Coronary artery (tissue), 2 donors: Measurements from ENCODE around the gene FASTKD3.

Experiments
- DNase-seq: peaks from one replicate; pipeline ENCODE4 v3.0.0-alpha.2; 2017; ENCODE audit warnings: low spot score
- H3K27ac ChIP-seq, 2 donors: fragments of 200-600 bp; sonication (generic); one replicate each; pipeline ENCODE4 v1.5.1; 2016 to 2019
- H3K4me3 ChIP-seq: fragments of 200-600 bp; sonication (generic); 2 replicates; pipeline ENCODE4 v1.5.1; 2016; ENCODE audit warnings: mild to moderate bottlenecking, moderate library complexity
- TF ChIP-seq, protein P1 (sequence below): fragments of 200-600 bp; sonication (generic); IDR thresholded peaks from one replicate; pipeline ENCODE4 v1.5.1; 2019; ENCODE audit warnings: antibody characterized with exemption

FASTKD3 gene

DNA sequence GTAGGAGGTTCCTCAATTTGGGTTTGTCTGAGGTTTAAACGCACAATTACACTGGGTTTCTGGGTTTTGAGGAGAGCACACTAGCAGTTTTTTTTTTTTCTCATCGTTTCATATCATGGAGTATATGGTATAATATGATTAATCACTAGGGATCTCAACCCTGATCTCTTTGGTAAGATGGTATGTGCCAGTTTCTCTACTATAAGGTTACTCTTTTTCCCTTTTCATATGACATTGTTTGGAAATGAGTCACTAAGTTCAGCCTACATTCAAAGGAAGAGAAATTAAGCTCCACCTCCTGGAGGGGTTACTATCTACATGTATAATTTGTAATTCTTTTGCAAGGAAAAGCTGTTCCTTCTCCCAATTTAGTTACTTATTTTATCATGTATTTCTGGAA lies 35.3 kb upstream of the FASTKD3 start:
- no peak for DNase-seq
- TF ChIP-seq, protein P1, sequence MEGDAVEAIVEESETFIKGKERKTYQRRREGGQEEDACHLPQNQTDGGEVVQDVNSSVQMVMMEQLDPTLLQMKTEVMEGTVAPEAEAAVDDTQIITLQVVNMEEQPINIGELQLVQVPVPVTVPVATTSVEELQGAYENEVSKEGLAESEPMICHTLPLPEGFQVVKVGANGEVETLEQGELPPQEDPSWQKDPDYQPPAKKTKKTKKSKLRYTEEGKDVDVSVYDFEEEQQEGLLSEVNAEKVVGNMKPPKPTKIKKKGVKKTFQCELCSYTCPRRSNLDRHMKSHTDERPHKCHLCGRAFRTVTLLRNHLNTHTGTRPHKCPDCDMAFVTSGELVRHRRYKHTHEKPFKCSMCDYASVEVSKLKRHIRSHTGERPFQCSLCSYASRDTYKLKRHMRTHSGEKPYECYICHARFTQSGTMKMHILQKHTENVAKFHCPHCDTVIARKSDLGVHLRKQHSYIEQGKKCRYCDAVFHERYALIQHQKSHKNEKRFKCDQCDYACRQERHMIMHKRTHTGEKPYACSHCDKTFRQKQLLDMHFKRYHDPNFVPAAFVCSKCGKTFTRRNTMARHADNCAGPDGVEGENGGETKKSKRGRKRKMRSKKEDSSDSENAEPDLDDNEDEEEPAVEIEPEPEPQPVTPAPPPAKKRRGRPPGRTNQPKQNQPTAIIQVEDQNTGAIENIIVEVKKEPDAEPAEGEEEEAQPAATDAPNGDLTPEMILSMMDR: no peak
- no peak overlapping the region for H3K27ac ChIP-seq
- H3K4me3 ChIP-seq: no peak overlapping the region

DNA sequence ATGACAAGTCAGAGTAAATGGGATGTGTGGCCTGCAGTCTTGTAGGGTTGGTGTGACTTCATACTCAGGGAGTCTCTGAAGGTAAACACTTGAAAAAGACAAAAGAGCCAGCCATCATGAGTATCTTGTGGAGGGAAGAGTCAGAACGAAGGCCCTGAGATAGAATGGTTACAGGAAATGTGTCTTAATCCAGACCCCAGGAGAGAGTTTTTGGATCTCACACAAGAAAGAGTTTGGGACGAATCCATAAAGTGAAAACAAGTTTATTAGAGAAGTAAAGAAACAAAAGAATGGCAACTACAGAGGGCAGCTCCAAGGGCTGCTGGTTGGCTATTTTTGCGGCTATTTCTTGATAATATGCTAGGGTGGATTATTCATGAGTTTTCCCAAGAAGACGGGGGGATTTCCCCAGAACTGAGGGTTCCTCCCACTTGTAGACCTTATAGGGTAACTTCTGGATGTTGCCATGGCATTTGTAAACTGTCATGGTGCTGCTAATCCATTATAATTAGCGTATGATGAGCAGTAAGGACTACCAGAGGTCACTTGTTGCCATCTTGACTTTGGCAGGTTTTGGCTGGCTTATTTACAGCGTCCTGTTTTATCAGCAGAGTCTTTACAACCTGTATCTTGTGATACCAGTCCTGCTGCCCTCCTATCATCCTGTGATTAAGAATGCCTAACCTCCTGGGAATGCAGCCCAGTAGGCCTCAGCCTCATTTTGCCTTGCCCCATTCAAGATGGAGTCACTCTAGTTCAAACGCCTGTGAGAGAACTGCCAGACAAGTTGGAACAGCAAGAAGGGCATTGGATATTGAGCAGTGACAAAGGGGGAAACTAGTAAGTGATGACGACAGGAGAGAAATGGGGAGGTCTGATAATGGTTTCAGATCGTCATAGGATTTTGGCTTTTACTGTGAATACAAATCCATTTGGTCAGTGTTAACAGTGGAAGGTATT lies 34.1 kb upstream of the FASTKD3 start:
- TF ChIP-seq, protein P1: no peak
- no peak overlapping the region for H3K4me3 ChIP-seq
- H3K27ac ChIP-seq: no peak overlapping the region
- no peak for DNase-seq

DNA sequence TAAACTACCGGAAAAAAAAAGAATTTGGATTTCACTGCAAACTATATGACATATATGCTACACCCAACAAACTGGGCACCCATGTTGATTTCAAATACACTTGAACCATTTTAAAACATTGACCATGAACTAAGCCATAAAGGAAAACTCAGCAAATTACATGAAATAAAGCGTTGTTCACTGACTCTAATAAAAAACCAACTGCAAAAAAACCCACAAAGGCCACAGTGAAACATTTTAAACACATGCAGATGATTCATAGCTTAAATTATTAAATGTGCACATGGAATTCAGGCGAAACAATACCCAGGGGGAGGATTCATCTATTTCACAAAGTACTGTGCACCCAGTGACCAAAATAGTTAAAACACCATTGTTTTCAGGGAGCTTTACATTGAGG lies 33.4 kb upstream of the FASTKD3 start:
- TF ChIP-seq, protein P1: no peak
- H3K4me3 ChIP-seq: no peak overlapping the region
- H3K27ac ChIP-seq: no peak overlapping the region
- DNase-seq: no peak

DNA sequence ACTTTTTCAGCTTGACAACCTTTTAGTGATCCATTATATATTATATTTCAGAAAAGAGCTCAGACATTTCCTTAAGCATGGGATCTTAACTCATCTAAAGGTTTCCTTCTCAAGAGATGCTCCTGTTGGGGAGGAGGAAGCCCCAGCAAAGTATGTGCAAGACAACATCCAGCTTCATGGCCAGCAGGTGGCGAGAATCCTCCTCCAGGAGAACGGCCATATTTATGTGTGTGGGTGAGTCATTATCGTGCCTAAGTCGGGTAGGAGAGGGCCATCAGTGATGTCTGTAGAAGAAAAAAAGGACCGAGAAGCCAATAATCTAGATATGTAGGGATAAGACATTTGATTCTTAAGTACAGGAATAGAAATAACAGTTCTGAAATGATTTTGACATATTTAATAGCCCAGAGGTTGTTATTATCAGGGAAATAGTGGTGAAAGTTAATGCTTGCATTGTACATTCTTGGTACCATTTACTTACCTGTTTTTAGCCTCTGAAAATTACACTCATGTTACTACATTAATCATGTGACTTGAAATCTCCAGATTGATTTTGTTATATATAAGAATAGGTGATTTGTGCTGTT lies 28.3 kb upstream of the FASTKD3 start:
- no peak for DNase-seq
- H3K27ac ChIP-seq: no peak overlapping the region
- TF ChIP-seq, protein P1: no peak
- H3K4me3 ChIP-seq: no peak overlapping the region

DNA sequence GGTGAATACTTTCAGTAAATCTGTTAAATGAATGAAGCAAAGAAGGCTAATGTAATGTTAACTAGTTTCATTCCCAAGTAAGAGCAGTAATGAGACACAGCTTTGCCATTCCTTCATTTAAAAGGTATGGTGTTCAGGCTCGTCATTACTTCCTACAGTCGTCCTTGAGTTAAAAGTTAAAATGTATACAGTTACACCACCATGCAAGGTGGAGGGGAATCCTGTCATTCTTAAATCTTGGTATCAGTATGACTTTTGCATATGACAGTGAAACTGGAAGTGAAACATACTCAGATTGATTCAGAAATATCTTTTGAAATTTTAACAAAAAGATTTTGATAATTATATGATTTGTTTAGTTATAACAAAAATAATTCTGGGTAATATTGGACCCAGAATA lies 26.0 kb upstream of the FASTKD3 start:
- TF ChIP-seq, protein P1: no peak
- no peak for DNase-seq
- Histone ChIP-seq H3K4me3 (no peak overlapping the region), H3K27ac (no peak overlapping the region)

DNA sequence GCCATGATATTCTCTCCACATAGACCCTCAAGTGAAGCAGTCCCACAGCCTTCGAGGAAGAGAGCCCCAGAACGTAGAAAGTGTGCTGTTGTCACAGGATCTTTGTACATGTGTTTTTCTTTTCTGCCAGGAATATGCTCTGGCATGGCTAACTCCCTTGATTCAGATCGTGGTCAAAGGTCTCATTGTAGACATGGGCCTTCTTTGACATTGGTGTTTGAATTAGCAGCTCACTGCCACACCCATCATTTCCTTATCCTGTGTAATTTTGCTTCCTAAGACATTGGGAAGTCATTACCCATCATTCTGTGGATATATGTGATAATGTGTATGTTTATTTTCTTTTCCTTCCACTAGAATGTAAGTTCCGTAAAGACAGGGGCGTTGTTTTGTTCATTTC lies 25.6 kb upstream of the FASTKD3 start:
- DNase-seq: no peak
- H3K4me3 ChIP-seq: no peak overlapping the region
- no peak overlapping the region for H3K27ac ChIP-seq
- TF ChIP-seq, protein P1: no peak

DNA sequence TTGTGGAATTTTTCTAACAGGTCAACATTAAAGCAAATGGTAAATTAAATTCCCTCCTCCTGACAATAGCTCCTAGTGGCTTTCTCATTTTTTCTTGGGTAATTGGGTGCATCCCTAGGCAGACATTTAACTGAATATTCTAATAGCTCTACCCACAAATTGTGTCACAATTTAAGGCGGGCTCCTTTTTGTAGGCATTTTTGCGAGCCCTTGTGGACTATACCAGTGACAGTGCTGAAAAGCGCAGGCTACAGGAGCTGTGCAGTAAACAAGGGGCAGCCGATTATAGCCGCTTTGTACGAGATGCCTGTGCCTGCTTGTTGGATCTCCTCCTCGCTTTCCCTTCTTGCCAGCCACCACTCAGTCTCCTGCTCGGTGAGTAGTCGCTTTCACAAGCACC lies 20.1 kb upstream of the FASTKD3 start:
- Histone ChIP-seq H3K4me3 (no peak overlapping the region), H3K27ac (no peak overlapping the region)
- TF ChIP-seq, protein P1: no peak
- no peak for DNase-seq
